GM12872 (cell line): Measurements from ENCODE around the gene DKKL1.

Experiments
- CTCF ChIP-seq: IDR thresholded peaks from 3 replicates; pipeline ENCODE4 v1.5.1; 2011; ENCODE audit warnings: low read depth, mild to moderate bottlenecking, low read length, moderate library complexity; ENCODE audit not compliant: insufficient read depth

The DKKL1 gene

DNA sequence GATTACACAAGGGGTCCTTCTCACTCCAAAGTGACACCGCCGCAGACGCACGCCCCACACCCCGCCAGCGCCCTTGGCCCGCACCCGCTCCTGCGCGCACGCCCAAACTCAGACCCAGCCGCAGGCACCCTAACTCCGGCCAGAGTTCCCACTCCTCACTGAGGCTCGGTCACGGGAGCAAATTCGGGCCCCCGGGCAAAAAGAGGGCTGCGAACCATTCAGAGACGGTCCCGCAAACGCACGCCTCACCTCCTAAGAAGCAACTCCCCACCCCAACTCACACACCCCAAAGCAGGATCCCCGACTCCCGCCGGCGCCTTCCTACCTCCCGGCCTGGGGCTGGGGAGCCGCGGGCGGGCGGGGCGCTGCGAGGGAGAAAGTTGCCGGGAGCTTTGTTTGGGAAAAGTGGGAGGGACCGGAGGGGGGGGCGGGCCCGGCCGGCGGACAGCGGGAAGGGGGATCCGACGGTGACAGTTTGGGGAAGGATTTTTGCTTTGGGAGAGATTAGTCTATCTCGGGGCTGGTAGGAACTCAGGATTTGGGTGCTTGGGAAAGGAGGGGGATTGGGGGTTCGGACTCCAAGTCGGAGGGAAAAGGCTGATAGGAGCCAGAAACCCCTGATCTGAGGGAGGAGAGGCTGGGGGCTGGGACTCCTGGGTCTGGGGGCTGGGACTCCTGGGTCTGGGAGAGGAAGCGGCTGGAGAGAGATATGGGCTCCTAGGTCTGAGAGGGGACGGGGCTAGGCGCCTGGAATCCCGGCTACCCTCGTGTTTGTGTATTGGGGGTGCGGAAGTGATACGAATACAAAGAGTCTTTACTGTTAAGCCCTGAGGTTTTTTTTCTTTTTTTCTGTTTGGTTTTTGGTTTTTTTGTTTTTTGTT lies 1.4 kb upstream of the DKKL1 start, which contains the start of gene TEAD2:
Gene TEAD2, minus strand, starts transcription at position 369 of the 881 bp plus-strand sequence. CDS start 2,341 bp downstream, outside the sequence.
- TF ChIP-seq CTCF, result no peak

DNA sequence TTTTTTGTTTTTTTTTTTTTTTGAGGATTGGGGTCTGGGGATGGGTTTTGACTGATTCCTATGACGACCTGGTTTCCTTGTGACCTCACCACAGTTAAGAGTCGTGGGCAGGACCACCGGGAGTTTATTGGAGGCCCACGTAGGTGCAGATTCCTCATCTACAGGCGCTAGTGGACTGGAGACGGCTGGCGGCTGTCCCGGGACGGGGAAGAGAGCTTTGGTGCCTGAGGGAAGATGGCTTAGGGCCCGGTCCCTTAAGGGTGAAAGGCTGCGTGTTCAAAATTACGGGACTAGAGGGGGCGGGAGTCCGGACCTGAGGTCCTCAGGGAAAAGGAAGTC lies 779 bp upstream of the DKKL1 start:
- no peak for TF ChIP-seq CTCF

DNA sequence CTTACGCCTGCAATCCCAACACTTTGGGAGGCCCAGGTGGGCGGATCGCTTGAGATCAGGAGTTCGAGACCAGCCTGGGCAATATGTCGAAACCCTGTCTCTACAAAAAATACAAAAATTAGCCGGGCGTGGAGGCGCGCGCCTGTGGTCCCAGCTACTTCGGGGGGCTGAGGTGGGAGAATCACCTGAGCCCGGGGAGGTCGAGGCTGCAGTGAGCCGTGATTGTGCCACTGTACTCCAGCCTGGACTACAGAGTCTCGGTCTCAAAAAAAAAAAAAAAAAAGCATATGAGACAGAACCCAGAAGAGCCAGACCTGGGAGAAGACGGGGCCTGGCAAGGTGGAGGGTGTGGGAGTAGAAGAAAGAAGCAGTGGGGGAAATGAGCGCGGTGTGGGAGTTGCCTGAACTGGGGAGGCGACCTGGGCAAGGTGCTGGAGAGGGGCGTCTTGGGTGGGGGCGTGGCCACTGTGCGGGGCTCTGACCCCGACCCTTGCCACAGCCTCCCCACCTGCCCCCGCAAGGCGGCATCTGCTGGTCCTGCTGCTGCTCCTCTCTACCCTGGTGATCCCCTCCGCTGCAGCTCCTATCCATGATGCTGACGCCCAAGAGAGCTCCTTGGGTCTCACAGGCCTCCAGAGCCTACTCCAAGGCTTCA lies 533 bp downstream of the DKKL1 start:
- no peak for TF ChIP-seq CTCF

- TF ChIP-seq CTCF, result no peak
These were observed 2.4 kb downstream of the DKKL1 start for GRCh38 chr19:49366110-49366509.

GRCh38 chr19:49368711-49369358 lies 5.2 kb downstream of the DKKL1 start:
- TF ChIP-seq CTCF, result no peak

DNA sequence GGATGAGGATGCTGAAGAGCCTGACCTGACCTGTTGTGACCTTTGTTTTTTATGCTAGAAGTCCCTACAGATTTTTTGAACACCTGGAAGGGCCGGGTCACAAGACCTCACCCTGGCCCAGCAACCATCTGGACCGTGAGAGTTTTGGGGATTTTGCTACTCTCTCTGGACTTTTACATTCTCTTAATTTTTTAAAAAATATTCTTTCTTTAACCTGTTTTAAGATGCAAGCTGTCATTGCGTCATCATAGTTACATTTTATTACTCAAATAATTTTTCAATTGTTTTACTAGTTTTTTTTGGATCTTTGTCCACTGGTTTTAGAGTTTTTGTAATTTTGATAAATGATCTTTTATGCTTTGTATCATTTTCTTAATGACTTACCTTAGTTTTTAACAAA lies 7.5 kb downstream of the DKKL1 start:
- TF ChIP-seq CTCF, result no peak
